ENCODE results near the gene ISL1. TPM values are rescaled to one million over a fixed set of nuclear protein-coding genes. Genes with fewer than 3 reads are reported as not detected.

Gene ISL1
- total RNA-seq, 2 donors from 2014 or later: 1.6 to 2.9 TPM

- ATAC-seq (no peak), DNase-seq (no peak)
- 2 to 6% methylated on average over 7 to 17 of the region's 17 CpGs for WGBS, 2 donors
- intact Hi-C loops (cut with DNase I): no loop called here
- Histone ChIP-seq H3K4me1 (peaks cover 17% of the 10 kb centered on the region), H3K36me3 (replicated peaks in 1 of 2; ENCODE audit: insufficient read depth in 1 of 2, low read depth in 2 of 2) (no peaks in the 10 kb centered on the region), H3K4me3 (no peak overlapping the region), H3K27me3 (peaks cover 0 to 21% of the 10 kb centered on the region in 2 donors), H3K27ac (no peak overlapping the region), H3K9me3 (no peaks in the 10 kb centered on the region)
- no peak for TF ChIP-seq POLR2A (IDR thresholded peaks at IDR 0.05)
- TF ChIP-seq, protein P1, sequence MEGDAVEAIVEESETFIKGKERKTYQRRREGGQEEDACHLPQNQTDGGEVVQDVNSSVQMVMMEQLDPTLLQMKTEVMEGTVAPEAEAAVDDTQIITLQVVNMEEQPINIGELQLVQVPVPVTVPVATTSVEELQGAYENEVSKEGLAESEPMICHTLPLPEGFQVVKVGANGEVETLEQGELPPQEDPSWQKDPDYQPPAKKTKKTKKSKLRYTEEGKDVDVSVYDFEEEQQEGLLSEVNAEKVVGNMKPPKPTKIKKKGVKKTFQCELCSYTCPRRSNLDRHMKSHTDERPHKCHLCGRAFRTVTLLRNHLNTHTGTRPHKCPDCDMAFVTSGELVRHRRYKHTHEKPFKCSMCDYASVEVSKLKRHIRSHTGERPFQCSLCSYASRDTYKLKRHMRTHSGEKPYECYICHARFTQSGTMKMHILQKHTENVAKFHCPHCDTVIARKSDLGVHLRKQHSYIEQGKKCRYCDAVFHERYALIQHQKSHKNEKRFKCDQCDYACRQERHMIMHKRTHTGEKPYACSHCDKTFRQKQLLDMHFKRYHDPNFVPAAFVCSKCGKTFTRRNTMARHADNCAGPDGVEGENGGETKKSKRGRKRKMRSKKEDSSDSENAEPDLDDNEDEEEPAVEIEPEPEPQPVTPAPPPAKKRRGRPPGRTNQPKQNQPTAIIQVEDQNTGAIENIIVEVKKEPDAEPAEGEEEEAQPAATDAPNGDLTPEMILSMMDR (IDR thresholded peaks at IDR 0.05): no peak
These were observed 6.0 kb downstream of the ISL1 start for GRCh38 chr5:51389288-51389576.

DNA sequence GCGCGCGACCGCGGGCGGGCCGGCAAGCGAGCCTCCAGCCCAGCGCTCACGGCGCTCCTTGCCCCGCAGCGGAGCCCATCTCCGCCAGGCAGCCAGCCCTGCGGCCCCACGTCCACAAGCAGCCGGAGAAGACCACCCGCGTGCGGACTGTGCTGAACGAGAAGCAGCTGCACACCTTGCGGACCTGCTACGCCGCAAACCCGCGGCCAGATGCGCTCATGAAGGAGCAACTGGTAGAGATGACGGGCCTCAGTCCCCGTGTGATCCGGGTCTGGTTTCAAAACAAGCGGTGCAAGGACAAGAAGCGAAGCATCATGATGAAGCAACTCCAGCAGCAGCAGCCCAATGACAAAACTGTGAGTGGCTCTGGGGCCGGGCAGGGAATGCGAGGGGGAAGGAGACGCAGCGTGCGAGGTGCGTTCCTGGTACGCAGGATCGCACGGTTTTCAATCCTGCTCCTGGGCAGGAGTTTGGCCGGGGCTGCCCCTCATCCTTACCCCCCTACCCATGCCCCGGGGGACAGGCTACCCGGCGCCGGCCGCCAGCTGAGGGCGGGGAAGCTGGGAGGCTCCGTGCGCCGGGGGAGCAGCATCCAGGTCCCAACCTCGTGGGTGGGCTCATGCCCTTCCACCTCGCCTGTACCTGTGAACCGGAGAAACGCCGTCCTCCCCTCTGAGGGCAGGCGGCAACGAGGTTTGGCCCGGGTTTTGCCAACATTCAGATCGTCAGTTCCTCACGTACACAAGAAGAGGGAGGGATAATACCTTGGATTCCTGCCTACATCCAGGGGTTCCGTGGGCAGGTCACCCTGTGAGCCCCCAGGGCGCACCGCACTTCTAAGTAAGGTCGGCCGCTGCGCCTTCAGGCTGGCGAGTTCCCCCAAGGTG, 6.6 kb downstream of the ISL1 start:
- intact Hi-C loops (cut with DNase I): no loop called here
- no peak for DNase-seq
- no peak for TF ChIP-seq POLR2A (IDR thresholded peaks at IDR 0.05)
- TF ChIP-seq, protein P1 (IDR thresholded peaks at IDR 0.05): no peak
- WGBS, 2 donors: 4 to 6% methylated on average over 16 to 68 of the region's 68 CpGs
- peaks cover 0 to 16% of the 10 kb centered on the region in 2 donors for H3K27me3 ChIP-seq
- H3K4me3 ChIP-seq: no peak overlapping the region
- H3K36me3 ChIP-seq (replicated peaks in 1 of 2; ENCODE audit: insufficient read depth in 1 of 2, low read depth in 2 of 2): no peaks in the 10 kb centered on the region
- ATAC-seq: no peak
- H3K27ac ChIP-seq: no peak overlapping the region
- H3K4me1 ChIP-seq: peaks cover 17% of the 10 kb centered on the region
- no peaks in the 10 kb centered on the region for H3K9me3 ChIP-seq

DNA sequence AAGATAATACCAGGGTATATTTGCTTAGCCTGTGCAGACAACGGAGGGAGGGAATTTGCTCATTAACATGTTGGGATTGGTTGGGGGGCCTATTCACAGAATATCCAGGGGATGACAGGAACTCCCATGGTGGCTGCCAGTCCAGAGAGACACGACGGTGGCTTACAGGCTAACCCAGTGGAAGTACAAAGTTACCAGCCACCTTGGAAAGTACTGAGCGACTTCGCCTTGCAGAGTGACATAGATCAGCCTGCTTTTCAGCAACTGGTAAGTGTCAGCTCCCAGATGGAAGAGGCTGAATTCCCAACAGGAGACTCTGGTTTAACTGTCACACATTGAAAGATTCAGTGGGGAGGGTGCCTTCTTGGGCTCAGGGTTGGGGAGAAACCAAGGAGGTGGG, 7.9 kb downstream of the ISL1 start:
- peaks cover 17% of the 10 kb centered on the region for H3K4me1 ChIP-seq
- 9 to 20% methylated on average over 5 of the region's 5 CpGs for WGBS, 2 donors
- DNase-seq (no peak), ATAC-seq (no peak)
- H3K27ac ChIP-seq: no peak overlapping the region
- peaks cover 0 to 10% of the 10 kb centered on the region in 2 donors for H3K27me3 ChIP-seq
- no peaks in the 10 kb centered on the region for H3K36me3 ChIP-seq (replicated peaks in 1 of 2; ENCODE audit: insufficient read depth in 1 of 2, low read depth in 2 of 2)
- intact Hi-C loops (cut with DNase I): no loop called here
- TF ChIP-seq POLR2A (IDR thresholded peaks at IDR 0.05): no peak
- TF ChIP-seq, protein P1 (IDR thresholded peaks at IDR 0.05): no peak
- no peak overlapping the region for H3K4me3 ChIP-seq
- no peaks in the 10 kb centered on the region for H3K9me3 ChIP-seq

DNA sequence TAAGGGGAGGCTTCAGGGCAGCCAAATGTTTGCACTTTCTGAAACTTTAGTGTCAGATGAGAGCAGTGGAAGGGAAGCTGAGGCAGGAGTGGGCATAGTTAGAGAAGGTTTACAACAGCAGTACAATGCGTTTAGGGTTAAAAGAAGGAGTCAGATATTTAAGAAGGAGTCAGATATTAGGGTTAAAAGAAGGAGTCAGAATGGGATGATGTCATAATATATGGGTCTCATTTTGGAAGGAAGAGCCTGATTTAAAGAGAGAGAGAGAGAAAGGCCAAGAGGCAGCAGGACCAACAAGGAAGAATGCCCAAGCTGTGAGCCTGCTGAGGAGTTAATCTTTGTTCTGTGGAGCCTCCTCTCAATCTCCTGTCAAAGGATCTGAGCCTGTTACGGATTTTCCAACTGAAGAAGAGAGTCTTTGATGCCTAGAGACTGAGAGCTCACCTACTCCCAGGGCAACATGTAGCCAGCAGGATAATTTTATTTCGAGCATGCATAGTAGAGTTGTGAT, 9.5 kb downstream of the ISL1 start:
- TF ChIP-seq, protein P1 (IDR thresholded peaks at IDR 0.05): no peak
- no peak for TF ChIP-seq POLR2A (IDR thresholded peaks at IDR 0.05)
- H3K4me1 ChIP-seq: peaks cover 8% of the 10 kb centered on the region
- H3K36me3 ChIP-seq (replicated peaks in 1 of 2; ENCODE audit: insufficient read depth in 1 of 2, low read depth in 2 of 2): no peaks in the 10 kb centered on the region
- intact Hi-C loops (cut with DNase I): no loop called here
- H3K4me3 ChIP-seq: no peak overlapping the region
- DNase-seq (no peak), ATAC-seq (no peak)
- 14 to 16% methylated on average over 3 of the region's 3 CpGs for WGBS, 2 donors
- H3K27ac ChIP-seq: no peak overlapping the region
- H3K27me3 ChIP-seq: peaks cover 0 to 8% of the 10 kb centered on the region in 2 donors
- no peaks in the 10 kb centered on the region for H3K9me3 ChIP-seq

- Histone ChIP-seq H3K36me3 (replicated peaks in 1 of 2; ENCODE audit: insufficient read depth in 1 of 2, low read depth in 2 of 2) (no peaks in the 10 kb centered on the region), H3K27me3 (peaks cover 0 to 4% of the 10 kb centered on the region in 2 donors), H3K4me3 (no peak overlapping the region), H3K4me1 (peaks cover 15% of the 10 kb centered on the region), H3K27ac (no peak overlapping the region), H3K9me3 (no peaks in the 10 kb centered on the region)
- 22 to 24% methylated on average over 2 of the region's 2 CpGs for WGBS, 2 donors
- intact Hi-C loops (cut with DNase I): no loop called here
- ATAC-seq: no peak
- TF ChIP-seq, protein P1 (IDR thresholded peaks at IDR 0.05): no peak
- no peak for DNase-seq
These were observed 11.4 kb downstream of the ISL1 start for GRCh38 chr5:51394609-51395008.

Data from body of pancreas (tissue), 4 donors.